Mammary epithelial cell (primary cell): ENCODE data around the gene PARP14.

ENCODE experiments used
- CTCF ChIP-seq, 2 donors: IDR thresholded peaks in 1 of 2; conservative IDR thresholded peaks in 1 of 2; 2 replicates each; pipeline ENCODE4 v1.5.1; 2011 to 2012; ENCODE audit warnings: inconsistent platforms in 2 of 2, low read length in 2 of 2, mild to moderate bottlenecking in 2 of 2, control low read depth in 1 of 2, low read depth in 1 of 2; ENCODE audit not compliant: insufficient read depth in 1 of 2; ENCODE audit errors: extremely low read depth in 1 of 2
- EZH2 ChIP-seq: IDR thresholded peaks from 2 replicates; pipeline ENCODE4 v1.6.1; 2012; ENCODE audit warnings: low read length, inconsistent platforms, borderline replicate concordance

GRCh38 chr3:122678506-122678905, 2.1 kb upstream of the PARP14 start:
- TF ChIP-seq CTCF (conservative IDR thresholded peaks at IDR 0.05 in 1 of 2, IDR thresholded peaks at IDR 0.05 in 1 of 2; ENCODE audit: extremely low read depth in 1 of 2, insufficient read depth in 1 of 2, low read depth in 1 of 2, low read length in 2 of 2): no peak
- no peak for TF ChIP-seq EZH2
